Fibroblast of villous mesenchyme (primary cell): Measurements from ENCODE around the gene ARMCX6. TPM values are rescaled to one million over a fixed set of nuclear protein-coding genes. Genes with fewer than 3 reads are reported as not detected.
"Not testable (repeated sequence)": the region's sequence is repeated elsewhere in the genome, so short reads cannot be mapped to it uniquely, and the experiment has no call there.

Experiments
- DNase-seq: peaks from one replicate; pipeline ENCODE4 v3.0.0-alpha.2; 2010; ENCODE audit warnings: low read depth
- H3K4me3 ChIP-seq: 2 replicates; pipeline ENCODE4 v1.5.1; 2011; ENCODE audit warnings: low read depth, mild to moderate bottlenecking, low read length
- total RNA-seq: library from RNA; depleted of rRNA; stranded (reverse); fragments of >200 nt; gene quantifications from 2 replicates; pipeline ENCODE4 v1.2.3, GENCODE V29; 2012
- TF ChIP-seq, protein P1 (sequence below): IDR thresholded peaks from 2 replicates; pipeline ENCODE4 v1.5.1; 2012; ENCODE audit warnings: low read depth, mild to moderate bottlenecking, low read length; ENCODE audit not compliant: insufficient read depth

ARMCX6 gene
- 26.1 and 38.4 TPM in 2 replicates for total RNA-seq

GRCh38 chrX:101617211-101618191, at the start of gene ARMCX6:
Gene ARMCX6 (minus strand): TSS chrX:101618000. CDS start chrX:101616620, 1,380 bp downstream.
- DNase-seq = peak; percentile 80
- peak within 1 kb of the TSS; percentile 74 for H3K4me3 ChIP-seq
- TF ChIP-seq, protein P1, sequence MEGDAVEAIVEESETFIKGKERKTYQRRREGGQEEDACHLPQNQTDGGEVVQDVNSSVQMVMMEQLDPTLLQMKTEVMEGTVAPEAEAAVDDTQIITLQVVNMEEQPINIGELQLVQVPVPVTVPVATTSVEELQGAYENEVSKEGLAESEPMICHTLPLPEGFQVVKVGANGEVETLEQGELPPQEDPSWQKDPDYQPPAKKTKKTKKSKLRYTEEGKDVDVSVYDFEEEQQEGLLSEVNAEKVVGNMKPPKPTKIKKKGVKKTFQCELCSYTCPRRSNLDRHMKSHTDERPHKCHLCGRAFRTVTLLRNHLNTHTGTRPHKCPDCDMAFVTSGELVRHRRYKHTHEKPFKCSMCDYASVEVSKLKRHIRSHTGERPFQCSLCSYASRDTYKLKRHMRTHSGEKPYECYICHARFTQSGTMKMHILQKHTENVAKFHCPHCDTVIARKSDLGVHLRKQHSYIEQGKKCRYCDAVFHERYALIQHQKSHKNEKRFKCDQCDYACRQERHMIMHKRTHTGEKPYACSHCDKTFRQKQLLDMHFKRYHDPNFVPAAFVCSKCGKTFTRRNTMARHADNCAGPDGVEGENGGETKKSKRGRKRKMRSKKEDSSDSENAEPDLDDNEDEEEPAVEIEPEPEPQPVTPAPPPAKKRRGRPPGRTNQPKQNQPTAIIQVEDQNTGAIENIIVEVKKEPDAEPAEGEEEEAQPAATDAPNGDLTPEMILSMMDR = peak; percentile 47

DNA sequence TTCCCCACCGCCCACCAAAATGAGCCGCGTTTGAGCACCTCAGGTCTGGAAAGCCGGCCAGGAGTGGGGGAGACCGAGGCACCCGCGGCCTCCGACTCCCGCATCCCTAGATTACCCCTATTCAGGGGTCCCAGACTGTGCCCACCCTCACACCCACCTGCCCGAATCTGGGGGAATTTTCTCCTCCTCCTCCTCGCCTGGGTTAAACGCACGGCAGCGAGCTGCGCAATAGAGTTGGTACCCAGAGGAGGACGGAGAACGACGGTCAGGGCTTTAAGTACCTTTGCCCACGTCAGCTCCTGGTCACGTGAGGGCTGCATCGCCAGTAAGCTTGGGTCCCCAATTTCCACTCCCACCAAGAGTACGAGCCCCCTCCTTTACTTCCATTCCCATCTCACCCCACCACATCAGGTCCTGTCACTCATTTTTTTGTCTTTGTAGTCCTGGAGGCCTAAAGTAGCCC, 41.8 kb upstream of the ARMCX6 start, which contains the start of gene ARMCX2:
TSS of gene ARMCX2 (minus strand) at position 250 of the 463 bp plus-strand sequence. CDS start 2,262 bp downstream, outside the sequence.
- DNase-seq = peak; percentile 57
- peak within 1 kb of the TSS; percentile 78 for H3K4me3 ChIP-seq
- TF ChIP-seq, protein P1 = no peak

DNA sequence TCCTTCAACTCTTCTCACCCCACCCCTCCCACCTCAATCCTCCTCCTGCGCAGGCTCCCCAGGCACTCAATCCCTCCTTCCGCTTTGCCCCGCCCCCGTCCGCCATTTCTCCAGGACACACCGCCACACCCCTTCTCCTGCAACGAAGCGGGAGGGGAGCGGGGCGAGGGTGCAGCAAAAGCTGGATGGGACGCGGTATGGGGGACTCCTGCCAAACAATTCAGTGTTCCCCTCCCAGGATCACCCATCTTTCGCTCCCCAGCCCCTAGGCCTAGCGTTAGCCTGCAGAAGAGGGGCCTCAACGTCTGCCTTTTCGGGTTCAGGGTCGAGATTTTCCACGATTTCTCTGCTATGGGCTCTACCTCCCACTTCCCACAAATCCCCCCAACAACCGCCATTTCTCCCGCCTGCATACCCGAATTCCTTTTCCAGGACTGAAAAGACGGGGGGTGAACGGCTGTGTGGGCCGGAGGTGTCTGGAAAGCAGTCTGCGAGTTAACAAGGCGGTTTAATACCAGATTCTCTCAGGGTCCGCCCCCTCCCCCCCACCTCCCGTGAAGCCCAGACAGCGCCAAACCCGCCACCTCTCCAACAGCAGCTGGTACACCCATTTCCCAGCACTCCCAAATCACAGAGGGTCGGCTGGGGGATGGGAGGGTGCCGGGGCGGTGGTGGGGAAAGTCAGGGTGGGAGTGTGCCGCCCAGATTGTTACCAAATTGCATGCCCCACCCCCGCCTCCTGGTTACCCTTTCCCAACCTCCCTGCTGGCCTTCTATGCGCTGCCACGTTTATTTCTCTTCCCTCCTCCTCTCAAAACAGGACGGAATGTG, 41.1 kb upstream of the ARMCX6 start:
- TF ChIP-seq, protein P1 = no peak
- H3K4me3 ChIP-seq = peak overlapping the region; percentile 78
- peak; percentile 50 for DNase-seq

GRCh38 chrX:101657495-101657894, 39.7 kb upstream of the ARMCX6 start:
- DNase-seq = no peak
- TF ChIP-seq, protein P1 = no peak
- no peak overlapping the region for H3K4me3 ChIP-seq

DNA sequence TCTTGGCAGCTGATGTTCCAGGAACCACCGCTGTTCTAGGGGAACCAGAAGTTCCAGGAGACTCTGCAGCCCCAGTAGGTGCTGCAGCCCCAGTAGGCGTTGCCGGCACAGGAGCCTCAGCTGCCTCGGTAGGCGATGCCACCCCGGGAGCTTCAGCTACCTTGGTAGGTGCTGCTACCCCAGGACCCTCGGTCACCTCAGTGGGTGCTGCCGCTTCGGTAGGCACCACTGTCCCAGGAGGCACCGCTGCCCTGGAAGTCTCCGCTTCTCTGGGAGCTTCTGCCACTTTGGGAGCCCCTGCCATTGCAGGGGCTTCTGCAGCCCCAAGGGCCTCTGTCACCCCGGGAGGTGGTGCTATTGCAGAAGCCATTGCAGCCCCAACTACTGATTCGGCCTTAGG, 39.0 kb upstream of the ARMCX6 start:
- no peak overlapping the region for H3K4me3 ChIP-seq
- no peak for DNase-seq
- TF ChIP-seq, protein P1 = no peak

- TF ChIP-seq, protein P1 = no peak
- DNase-seq = no peak
These were observed 37.7 kb upstream of the ARMCX6 start for GRCh38 chrX:101655534-101655933.

DNA sequence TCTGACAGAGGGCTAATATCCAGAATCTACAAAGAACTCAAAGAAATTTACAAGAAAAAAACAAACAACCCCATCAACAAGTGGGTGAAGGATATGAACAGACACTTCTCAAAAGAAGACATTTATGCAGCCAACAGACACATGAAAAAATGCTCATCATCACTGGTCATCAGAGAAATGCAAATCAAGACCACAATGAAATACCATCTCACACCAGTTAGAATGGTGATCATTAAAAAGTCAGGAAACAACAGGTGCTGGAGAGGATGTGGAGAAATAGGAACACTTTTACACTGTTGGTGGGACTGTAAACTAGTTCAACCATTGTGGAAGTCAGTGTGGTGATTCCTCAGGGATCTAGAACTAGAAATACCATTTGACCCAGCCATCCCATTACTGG, 29.9 kb upstream of the ARMCX6 start:
- not testable (repeated sequence) for H3K4me3 ChIP-seq, DNase-seq

More at GRCh38 chrX:101655534-101655933, 37.7 kb upstream of the ARMCX6 start:
- H3K4me3 ChIP-seq = no peak overlapping the region
